Endothelial cell of umbilical vein (primary cell): Measurements from ENCODE around the gene CYP46A1. TPM values are rescaled to one million over a fixed set of nuclear protein-coding genes. Genes with fewer than 3 reads are reported as not detected.

Experiments
- BruUV-seq: library from RNA; stranded (reverse); fragments of 400-500 nt; replicated peaks from 2 replicates; lab custom pipeline; 2021; lab: Mats Ljungman, UMichigan
- CTCF ChIA-PET: fragments of 300-600, 350-600 bp; sonication (Branson Sonifier 250); formaldehyde crosslinking; loops from one replicate; lab custom pipeline; 2021; ENCODE audit warnings: antibody characterized with exemption, inconsistent platforms; lab: Charles Lee
- POLR2A ChIA-PET: fragments of 300-600, 350-600 bp; sonication (Branson Sonifier 250); formaldehyde crosslinking; loops from one replicate; lab custom pipeline; 2021; ENCODE audit warnings: antibody characterized with exemption, inconsistent platforms; lab: Charles Lee
- DNase-seq: peaks from one replicate; pipeline ENCODE4 v3.0.0-alpha.2; 2011; ENCODE audit warnings: low read depth, low spot score
- FAIRE-seq: peaks from 2 replicates; lab custom pipeline; 2011; peaks lifted over from hg19 to GRCh38; lab: Jason Lieb, UNC
- H2AFZ ChIP-seq: 2 replicates; pipeline ENCODE4 v1.6.0; 2012; ENCODE audit warnings: low read depth, low read length, control low read depth, inconsistent platforms
- H3K27ac ChIP-seq: 2 replicates; pipeline ENCODE4 v1.5.1; 2011; ENCODE audit warnings: low read depth, mild to moderate bottlenecking, control low read depth, low read length, moderate library complexity; ENCODE audit not compliant: insufficient read depth
- H3K27me3 ChIP-seq, 2 experiments: 2 replicates each; pipeline versions ENCODE4 v1.6.0 to v1.6.1; 2011; ENCODE audit warnings: low read length in 2 of 2, mixed read lengths in 1 of 2; ENCODE audit not compliant: control insufficient read depth in 2 of 2, insufficient read depth in 2 of 2
- H3K36me3 ChIP-seq, 2 experiments: 2 replicates in 1 of 2; 3 replicates in 1 of 2; pipeline ENCODE4 v1.5.1; 2011; ENCODE audit warnings: low read length in 2 of 2, mild to moderate bottlenecking in 1 of 2, moderate library complexity in 1 of 2; ENCODE audit not compliant: control insufficient read depth in 2 of 2, insufficient read depth in 2 of 2; ENCODE audit errors: extremely low read depth in 1 of 2
- H3K4me1 ChIP-seq: 3 replicates; pipeline ENCODE4 v1.5.1; 2011; ENCODE audit warnings: mild to moderate bottlenecking, low read length; ENCODE audit not compliant: control insufficient read depth, insufficient read depth; ENCODE audit errors: extremely low read depth
- H3K4me2 ChIP-seq: 2 replicates; pipeline ENCODE4 v1.6.1; 2011; ENCODE audit warnings: low read length, control low read depth, mixed read lengths; ENCODE audit not compliant: insufficient read depth
- H3K4me3 ChIP-seq, 3 experiments: fragments of 200-600 bp in 1 of 3; sonication (generic), shearing (Covaris generic) in 1 of 3; replicated peaks in 1 of 3; 2 replicates each; pipeline ENCODE4 v1.5.1; 2011 to 2016; ENCODE audit warnings: control low read depth in 3 of 3, low read length in 3 of 3, mild to moderate bottlenecking in 2 of 3, inconsistent platforms in 1 of 3, low read depth in 1 of 3, moderate library complexity in 1 of 3; ENCODE audit not compliant: insufficient read depth in 1 of 3
- H3K79me2 ChIP-seq: 2 replicates; pipeline ENCODE4 v1.6.0; 2012; ENCODE audit warnings: low read length, inconsistent platforms; ENCODE audit not compliant: control insufficient read depth, insufficient read depth
- H3K9ac ChIP-seq: replicated peaks from 2 replicates; pipeline ENCODE3; 2011; ENCODE audit warnings: low read length, control low read depth; ENCODE audit not compliant: insufficient read depth; ENCODE audit errors: extremely low read depth
- H3K9me1 ChIP-seq: replicated peaks from 3 replicates; pipeline ENCODE4 v1.6.0; 2011; ENCODE audit warnings: mild to moderate bottlenecking, low read length; ENCODE audit not compliant: control insufficient read depth, insufficient read depth; ENCODE audit errors: extremely low read depth
- H3K9me3 ChIP-seq: replicated peaks from 2 replicates; pipeline ENCODE4 v1.5.1; 2012; ENCODE audit warnings: low read length, inconsistent platforms; ENCODE audit not compliant: control insufficient read depth, insufficient read depth
- H4K20me1 ChIP-seq: replicated peaks from 2 replicates; pipeline ENCODE3; 2011; ENCODE audit warnings: mild to moderate bottlenecking, low read length; ENCODE audit not compliant: control insufficient read depth, insufficient read depth; ENCODE audit errors: extremely low read depth
- EZH2 ChIP-seq: IDR thresholded peaks from 2 replicates; pipeline ENCODE4 v1.6.1; 2012; ENCODE audit warnings: borderline replicate concordance, low read depth, mild to moderate bottlenecking, moderate library complexity, low read length, inconsistent platforms; ENCODE audit not compliant: severe bottlenecking
- FOS ChIP-seq: IDR thresholded peaks from 2 replicates; pipeline ENCODE4 v1.6.1; 2011; ENCODE audit warnings: mild to moderate bottlenecking, low read length, moderate library complexity, borderline replicate concordance; ENCODE audit not compliant: insufficient read depth
- GATA2 ChIP-seq: IDR thresholded peaks from 2 replicates; pipeline ENCODE4 v1.7.0; 2011; ENCODE audit warnings: low read depth, mild to moderate bottlenecking, moderate library complexity, mixed read lengths, low read length; ENCODE audit not compliant: insufficient read length, insufficient read depth
- JUN ChIP-seq: IDR thresholded peaks from 2 replicates; pipeline ENCODE4 v1.6.1; 2011; ENCODE audit warnings: borderline replicate concordance, low read depth; ENCODE audit not compliant: insufficient read length, insufficient read depth
- MYC ChIP-seq: IDR thresholded peaks from one replicate; pipeline ENCODE4 v1.6.1; 2011; ENCODE audit warnings: mild to moderate bottlenecking, low read depth, low read length
- POLR2AphosphoS5 ChIP-seq: IDR thresholded peaks from 2 replicates; pipeline ENCODE4 v1.6.1; 2012; ENCODE audit warnings: low read depth, mild to moderate bottlenecking, control low read depth, low read length, moderate library complexity; ENCODE audit not compliant: insufficient read depth
- dilution Hi-C: fragments of 300-500 bp; cut with MboI; formaldehyde crosslinking; loops from one replicate; pipeline ENCODE4 v1.15.0; 2019; ENCODE audit warnings: low sequenced_read_pairs; ENCODE audit not compliant: extremely low pct_ligation_motif_present
- intact Hi-C: fragments of 100-400 bp; cut with micrococcal nuclease; formaldehyde crosslinking; loops from one replicate; pipeline ENCODE4 v1.10.0; 2022
- polyA plus RNA-seq, 4 experiments: library from polyadenylated mRNA; depleted of rRNA in 3 of 4; stranded (reverse) in 3 of 4; unstranded in 1 of 4; fragments of >200 nt; gene quantifications; 2 replicates each; pipeline versions ENCODE4 v1.2.1 to v1.2.3, GENCODE V29; 2011 to 2012; ENCODE audit warnings: missing spikeins in 1 of 4
- total RNA-seq: library from RNA; stranded (reverse); gene quantifications from 2 replicates; pipeline ENCODE4 v1.2.3, GENCODE V29; 2021
- TF ChIP-seq, protein P1 (sequence below), 2 donors: IDR thresholded peaks; 1 replicate in 1 of 2; 2 replicates in 1 of 2; pipeline ENCODE4 v1.5.1; 2011; ENCODE audit warnings: low read length in 2 of 2, mild to moderate bottlenecking in 2 of 2, moderate library complexity in 2 of 2, control low read depth in 1 of 2, inconsistent platforms in 1 of 2, low read depth in 1 of 2; ENCODE audit not compliant: insufficient read depth in 1 of 2; ENCODE audit errors: extremely low read depth in 1 of 2
- TF ChIP-seq, protein P2 (sequence below): IDR thresholded peaks from 2 replicates; pipeline ENCODE4 v1.6.1; 2011; ENCODE audit not compliant: insufficient read depth, insufficient read length

CYP46A1 gene
- total and polyA plus RNA-seq, 2 donors (not counting 3 experiments of a cell fraction or from before 2014, with no cell fraction given) = 0.03 to 0.24 TPM

DNA sequence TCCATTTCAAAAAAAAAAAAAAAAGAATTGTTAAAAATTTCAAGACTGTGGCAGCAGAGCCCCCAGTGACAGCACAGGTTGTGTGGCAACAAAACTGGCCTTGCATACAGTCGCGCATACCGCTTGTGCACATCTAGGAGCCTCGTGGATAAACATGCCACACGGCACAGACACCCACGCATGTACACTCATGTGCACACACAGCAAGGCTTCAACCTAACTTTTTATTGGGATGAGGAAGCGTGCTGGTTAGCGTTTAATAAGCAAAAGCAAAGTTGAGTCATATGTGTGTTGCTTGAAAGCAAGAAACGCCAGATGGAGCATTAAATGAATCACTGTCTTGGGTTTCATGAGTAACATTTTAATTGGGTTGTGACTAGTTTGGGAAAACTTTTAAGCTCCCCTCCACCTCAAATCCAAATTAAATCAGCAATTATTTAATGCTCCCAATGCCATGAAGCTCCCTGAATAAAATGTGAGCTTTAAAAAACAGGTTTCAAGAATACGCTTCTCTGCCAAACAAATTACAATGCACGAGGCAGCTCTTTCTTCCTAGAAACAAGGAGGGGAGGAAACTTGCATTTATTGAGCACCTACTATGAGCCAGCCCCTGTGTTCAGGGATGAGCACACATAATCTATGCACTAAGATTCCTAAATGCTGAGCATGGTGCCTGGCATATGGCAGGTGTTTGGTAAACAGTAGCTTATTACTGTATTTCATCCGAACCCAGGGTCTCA, 73.4 kb downstream of the CYP46A1 start:
- dilution Hi-C loops = no loop called here
- no peaks in the 10 kb centered on the region for H3K27me3 ChIP-seq
- H3K4me2 ChIP-seq = peak overlapping the region; percentile 41
- BruUV-seq = TSS peak; percentile 97
- peak overlapping the region; percentile 83 for H3K27ac ChIP-seq
- peak overlapping the region; percentile 30 for H3K9ac ChIP-seq
- H3K9me3 ChIP-seq = no peaks in the 10 kb centered on the region
- FAIRE-seq (peak; percentile 92), DNase-seq (peak; percentile 78)
- H3K4me1 ChIP-seq = peaks cover 67% of the 10 kb centered on the region
- H3K4me3 ChIP-seq = no peak overlapping the region
- H3K79me2 ChIP-seq = no peaks in the 10 kb centered on the region
- H3K9me1 ChIP-seq = no peaks in the 10 kb centered on the region
- intact Hi-C loops = loop anchor here (1.0 to 10.0 kb wide), 5 partner anchors 9 to 627 kb away; partner anchors contain the start of gene EML1
- H2AFZ ChIP-seq = no peak overlapping the region
- no peaks in the 10 kb centered on the region for H4K20me1 ChIP-seq
- TF ChIP-seq FOS (peak; percentile 88), POLR2AphosphoS5 (no peak), JUN (peak; percentile 70), MYC (no peak), GATA2 (no peak), EZH2 (no peak)
- TF ChIP-seq, protein P1, sequence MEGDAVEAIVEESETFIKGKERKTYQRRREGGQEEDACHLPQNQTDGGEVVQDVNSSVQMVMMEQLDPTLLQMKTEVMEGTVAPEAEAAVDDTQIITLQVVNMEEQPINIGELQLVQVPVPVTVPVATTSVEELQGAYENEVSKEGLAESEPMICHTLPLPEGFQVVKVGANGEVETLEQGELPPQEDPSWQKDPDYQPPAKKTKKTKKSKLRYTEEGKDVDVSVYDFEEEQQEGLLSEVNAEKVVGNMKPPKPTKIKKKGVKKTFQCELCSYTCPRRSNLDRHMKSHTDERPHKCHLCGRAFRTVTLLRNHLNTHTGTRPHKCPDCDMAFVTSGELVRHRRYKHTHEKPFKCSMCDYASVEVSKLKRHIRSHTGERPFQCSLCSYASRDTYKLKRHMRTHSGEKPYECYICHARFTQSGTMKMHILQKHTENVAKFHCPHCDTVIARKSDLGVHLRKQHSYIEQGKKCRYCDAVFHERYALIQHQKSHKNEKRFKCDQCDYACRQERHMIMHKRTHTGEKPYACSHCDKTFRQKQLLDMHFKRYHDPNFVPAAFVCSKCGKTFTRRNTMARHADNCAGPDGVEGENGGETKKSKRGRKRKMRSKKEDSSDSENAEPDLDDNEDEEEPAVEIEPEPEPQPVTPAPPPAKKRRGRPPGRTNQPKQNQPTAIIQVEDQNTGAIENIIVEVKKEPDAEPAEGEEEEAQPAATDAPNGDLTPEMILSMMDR (IDR thresholded peaks at IDR 0.05; ENCODE audit: extremely low read depth in 1 of 2, insufficient read depth in 1 of 2, low read depth in 1 of 2, low read length in 2 of 2) = no peak
- TF ChIP-seq, protein P2, sequence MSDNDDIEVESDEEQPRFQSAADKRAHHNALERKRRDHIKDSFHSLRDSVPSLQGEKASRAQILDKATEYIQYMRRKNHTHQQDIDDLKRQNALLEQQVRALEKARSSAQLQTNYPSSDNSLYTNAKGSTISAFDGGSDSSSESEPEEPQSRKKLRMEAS = peak; percentile 12
- ChIA-PET POLR2A (interaction anchor here (0.6 kb wide), 1 partner anchor 213 kb away, joined by 5 read pairs; no protein-coding TSS in a partner anchor), CTCF (interaction anchor here (1.1 to 4.1 kb wide), 11 partner anchors 7 to 129 kb away, joined by 3 to 25 read pairs (median 7); partner anchors contain the start of gene EML1)
- H3K36me3 ChIP-seq = no peaks in the 10 kb centered on the region
